GM12878 (cell line): ENCODE results near the gene IFT27. TPM values are rescaled to one million over a fixed set of nuclear protein-coding genes. Genes with fewer than 3 reads are reported as not detected.

Experiments
- ATAC-seq: fragments of 200-7000 bp; cut with Tn5 transposase; 3 replicates; pipeline ENCODE4 v1.9.1; 2020; ENCODE audit warnings: mild to moderate bottlenecking, moderate library complexity
- BruUV-seq: library from RNA; stranded (reverse); fragments of 400-500 nt; replicated peaks from 2 replicates; lab custom pipeline; 2021; lab: Mats Ljungman, UMichigan
- CTCF ChIA-PET: fragments of 300-600 bp; sonication (Branson Sonifier 250); formaldehyde crosslinking; extraction: SDS; loops from one replicate; lab custom pipeline; 2021; ENCODE audit warnings: inconsistent platforms; lab: Yijun Ruan, JAX
- POLR2A ChIA-PET: fragments of 350-600 bp; formaldehyde crosslinking; extraction: SDS; loops from one replicate; lab custom pipeline; 2021; ENCODE audit warnings: inconsistent platforms; lab: Charles Lee
- RAD21 ChIA-PET: fragments of 300-600 bp; sonication (Branson Sonifier 250); formaldehyde crosslinking; loops from one replicate; lab custom pipeline; 2023; ENCODE audit warnings: antibody characterized with exemption; ENCODE audit not compliant: unreplicated experiment; lab: Charles Lee
- SMC1A ChIA-PET: fragments of 300-600 bp; sonication (Branson Sonifier 250); formaldehyde crosslinking; loops from one replicate; lab custom pipeline; 2023; ENCODE audit not compliant: unreplicated experiment, uncharacterized antibody; lab: Charles Lee
- DNase-seq: peaks from one replicate; pipeline ENCODE4 v3.0.0-alpha.2; 2011; ENCODE audit warnings: low read depth, low spot score
- FAIRE-seq: peaks from 3 replicates; lab custom pipeline; 2011; peaks lifted over from hg19 to GRCh38; lab: Jason Lieb, UNC
- H2AFZ ChIP-seq: 2 replicates; pipeline ENCODE4 v1.6.0; 2011; ENCODE audit warnings: low read depth, low read length, control low read depth; ENCODE audit not compliant: control insufficient read depth
- H3K27ac ChIP-seq: 2 replicates; pipeline ENCODE4 v1.5.1; 2011; ENCODE audit warnings: control low read depth; ENCODE audit not compliant: control insufficient read depth, insufficient read depth
- H3K27me3 ChIP-seq, 2 experiments: replicated peaks in 1 of 2; 2 replicates each; pipeline versions ENCODE4 v1.6.0 to v1.6.1; 2011; ENCODE audit warnings: low read length in 1 of 2; ENCODE audit not compliant: control insufficient read depth in 2 of 2, insufficient read depth in 2 of 2
- H3K36me3 ChIP-seq, 2 experiments: 2 replicates each; pipeline ENCODE4 v1.5.1; 2011; ENCODE audit warnings: low read length in 1 of 2; ENCODE audit not compliant: control insufficient read depth in 2 of 2, insufficient read depth in 2 of 2
- H3K4me1 ChIP-seq: 2 replicates; pipeline ENCODE4 v1.6.1; 2011; ENCODE audit warnings: mild to moderate bottlenecking, low read length, moderate library complexity, mixed read lengths; ENCODE audit not compliant: control insufficient read depth, insufficient read depth
- H3K4me2 ChIP-seq: 2 replicates; pipeline ENCODE4 v1.6.0; 2011; ENCODE audit warnings: control low read depth; ENCODE audit not compliant: control insufficient read depth, insufficient read depth
- H3K4me3 ChIP-seq: fragments of 200-600 bp; sonication (generic); 2 replicates; pipeline ENCODE4 v1.5.1; 2016
- H3K79me2 ChIP-seq: 2 replicates; pipeline ENCODE4 v1.6.0; 2011; ENCODE audit warnings: low read length; ENCODE audit not compliant: control insufficient read depth, insufficient read depth
- H3K9ac ChIP-seq: 2 replicates; pipeline ENCODE4 v1.8.0; 2011; ENCODE audit warnings: low read length, control low read depth, mixed read lengths; ENCODE audit not compliant: control insufficient read depth, insufficient read depth
- H3K9me3 ChIP-seq: replicated peaks from 3 replicates; pipeline ENCODE4 v1.5.1; 2011; ENCODE audit warnings: mild to moderate bottlenecking, low read length; ENCODE audit not compliant: control insufficient read depth, insufficient read depth
- H4K20me1 ChIP-seq: 2 replicates; pipeline ENCODE4 v1.6.0; 2011; ENCODE audit not compliant: control insufficient read depth, insufficient read depth
- ATF2 ChIP-seq: IDR thresholded peaks from 2 replicates; pipeline ENCODE4 v1.6.1; 2012; ENCODE audit warnings: low read length, inconsistent platforms
- BCL11A ChIP-seq: IDR thresholded peaks from 2 replicates; pipeline ENCODE4 v1.6.1; 2011; ENCODE audit warnings: low read depth, low read length
- CREB1 ChIP-seq: IDR thresholded peaks from 2 replicates; pipeline ENCODE4 v1.6.1; 2012; ENCODE audit warnings: low read depth, mild to moderate bottlenecking, inconsistent platforms
- CTCF ChIP-seq, 3 experiments: IDR thresholded peaks in 2 of 3; conservative IDR thresholded peaks in 1 of 3; 2 replicates each; pipeline ENCODE4 v1.5.1; 2011; ENCODE audit warnings: low read depth in 3 of 3, low read length in 3 of 3, mild to moderate bottlenecking in 3 of 3, control low read depth in 2 of 3, moderate library complexity in 2 of 3, inconsistent platforms in 1 of 3, mixed read lengths in 1 of 3; ENCODE audit not compliant: control insufficient read depth in 2 of 3, insufficient read depth in 1 of 3; ENCODE audit errors: extremely low read depth in 1 of 3
- IRF4 ChIP-seq: IDR thresholded peaks from 2 replicates; pipeline ENCODE4 v1.6.1; 2011; ENCODE audit warnings: low read depth, low read length
- MTA2 ChIP-seq: fragments of 450-650 bp; IDR thresholded peaks from 2 replicates; pipeline ENCODE4 v1.6.1; 2016; ENCODE audit warnings: low read depth, mild to moderate bottlenecking, moderate library complexity
- NKRF ChIP-seq: fragments of 450-650 bp; conservative IDR thresholded peaks from 2 replicates; pipeline ENCODE4 v1.6.1; 2017; ENCODE audit warnings: mild to moderate bottlenecking, moderate library complexity
- NRF1 ChIP-seq: conservative IDR thresholded peaks from 2 replicates; pipeline ENCODE4 v1.6.1; 2011; ENCODE audit warnings: mild to moderate bottlenecking, low read depth, low read length, improper control_type of control experiment
- PBX3 ChIP-seq: IDR thresholded peaks from 2 replicates; pipeline ENCODE4 v1.6.1; 2011; ENCODE audit warnings: mild to moderate bottlenecking, low read depth, low read length, moderate library complexity; ENCODE audit not compliant: insufficient replicate concordance
- PML ChIP-seq: IDR thresholded peaks from 2 replicates; pipeline ENCODE4 v1.6.1; 2012; ENCODE audit warnings: low read length, inconsistent platforms
- POU2F2 ChIP-seq: IDR thresholded peaks from 3 replicates; pipeline ENCODE4 v1.6.1; 2011; ENCODE audit warnings: low read depth, mild to moderate bottlenecking, low read length, borderline replicate concordance
- SKIL ChIP-seq: fragments of 450-650 bp; IDR thresholded peaks from 2 replicates; pipeline ENCODE4 v1.6.1; 2017; ENCODE audit warnings: mild to moderate bottlenecking, low read depth, inconsistent platforms; ENCODE audit not compliant: poor library complexity, severe bottlenecking
- SUPT20H ChIP-seq: IDR thresholded peaks from 2 replicates; pipeline ENCODE4 v1.6.1; 2011; ENCODE audit warnings: low read depth, mild to moderate bottlenecking, low read length, moderate library complexity, borderline replicate concordance; ENCODE audit not compliant: control insufficient read depth
- YY1 ChIP-seq: IDR thresholded peaks from 2 replicates; pipeline ENCODE4 v1.6.1; 2011; ENCODE audit warnings: low read depth, mild to moderate bottlenecking, low read length
- ZNF207 ChIP-seq: fragments of 450-650 bp; IDR thresholded peaks from 2 replicates; pipeline ENCODE4 v1.6.1; 2014; ENCODE audit warnings: antibody characterized with exemption, mild to moderate bottlenecking, borderline replicate concordance
- WGBS: methylation state at CpG from one replicate; pipeline ENCODE4 v1.1.6; 2016; ENCODE audit warnings: low lambda C conversion rate; ENCODE audit not compliant: insufficient replicate concordance, insufficient coverage; ENCODE audit errors: missing lambda C conversion rate; 5-methylcytosine and 5-hydroxymethylcytosine counted together
- in situ Hi-C: fragments of 300-500 bp; cut with MboI; formaldehyde crosslinking; loops from 9 replicates; pipeline ENCODE4 v1.14.3; 2018; ENCODE audit warnings: mixed read lengths
- intact Hi-C: fragments of 100-400 bp; cut with micrococcal nuclease; formaldehyde crosslinking; loops from one replicate; pipeline ENCODE4 v1.14.2; 2022; ENCODE audit not compliant: unreplicated experiment
- polyA plus RNA-seq, 11 experiments: library from polyadenylated mRNA; depleted of rRNA in 4 of 11; unstranded in 6 of 11; stranded (reverse) in 5 of 11; fragments of >200 nt; fragmentation: Nextera tagmentation in 4 of 11; fragmentation: Illumina TruSeq in 1 of 11; extraction: Ambion mirVana in 4 of 11; extraction: Trizol in 1 of 11; gene quantifications; 1 replicate in 1 of 11; 2 replicates in 10 of 11; pipeline versions ENCODE4 v1.2.1 to v1.2.3, GENCODE V29; 2011 to 2016; ENCODE audit warnings: inconsistent platforms in 2 of 11, missing spikeins in 2 of 11, low read depth in 1 of 11
- total RNA-seq, 4 experiments: library from RNA; depleted of rRNA in 3 of 4; stranded (reverse); fragments of >200 nt in 3 of 4; fragmentation: Illumina TruSeq in 1 of 4; extraction: Trizol in 1 of 4; gene quantifications; 2 replicates each; pipeline versions ENCODE4 v1.2.1 to v1.2.3, GENCODE V29; 2013 to 2021

The IFT27 gene
- total and polyA plus RNA-seq, 10 of the 15 experiments (the other 5 are each of a cell fraction or from before 2014, with no cell fraction given) = 2.7 to 32.5 (median 10.2) TPM

- no peak overlapping the region for H3K9ac ChIP-seq
- no peak for ATAC-seq
- WGBS = 16% methylated on average over 8 of the region's 8 CpGs
- TF ChIP-seq IRF4 (no peak), CREB1 (no peak), ZNF207 (no peak), MTA2 (no peak), PML (no peak), NRF1 (no peak), YY1 (no peak), BCL11A (no peak), SUPT20H (no peak), POU2F2 (no peak), NKRF (no peak), SKIL (no peak), CTCF (IDR thresholded peaks at IDR 0.05 in 2 of 3, conservative IDR thresholded peaks at IDR 0.05 in 1 of 3; ENCODE audit: control insufficient read depth in 2 of 3, extremely low read depth in 1 of 3, insufficient read depth in 1 of 3, low read depth in 3 of 3, low read length in 3 of 3) (no peak), ATF2 (no peak), PBX3 (no peak)
Measured at GRCh38 chr22:36745301-36745995, 30.5 kb downstream of the IFT27 start.

More at GRCh38 chr22:36745301-36745995, 30.5 kb downstream of the IFT27 start:
- SMC1A ChIA-PET = no interaction called here
- H3K4me3 ChIP-seq = no peak overlapping the region
- POLR2A ChIA-PET = no interaction called here
- FAIRE-seq (no peak), DNase-seq (no peak)
- H3K27me3 ChIP-seq = peaks cover 1 to 2% of the 10 kb centered on the region in 2 experiments; a peak in 2 of 4 replicates
- H3K27ac ChIP-seq = no peak overlapping the region
- no peaks in the 10 kb centered on the region for H3K79me2 ChIP-seq
- no peaks in the 10 kb centered on the region for H4K20me1 ChIP-seq
- no TSS peak for BruUV-seq
- RAD21 ChIA-PET = no interaction called here
- intact Hi-C loops = no loop called here
- no peak overlapping the region for H2AFZ ChIP-seq
- no peaks in the 10 kb centered on the region for H3K9me3 ChIP-seq
- CTCF ChIA-PET = interaction anchor here (1.2 to 1.9 kb wide), 2 partner anchors 11 to 12 kb away, joined by 9 to 13 read pairs; no protein-coding TSS in a partner anchor
- H3K36me3 ChIP-seq = no peaks in the 10 kb centered on the region
- H3K4me1 ChIP-seq = no peaks in the 10 kb centered on the region
- H3K4me2 ChIP-seq = no peak overlapping the region
- in situ Hi-C loops = no loop called here
